A549 treated with dexamethasone at 1 μM for 4 hours (cell line): ENCODE data around the gene GAMT. TPM values are rescaled to one million over a fixed set of nuclear protein-coding genes. Genes with fewer than 3 reads are reported as not detected.

Source experiments
- total RNA-seq: library from RNA; stranded (reverse); fragments of 200-300 nt; extraction: Qiagen RNA extraction; gene quantifications from 5 replicates; pipeline ENCODE4 v1.2.3, GENCODE V29; 2022

The GAMT gene
- 25.9 to 45.1 TPM (median 41.6 TPM) in 5 replicates for total RNA-seq

GRCh38 chr19:1401138-1401888, at the start of gene GAMT:
TSS of gene GAMT (minus strand) at chr19:1401542. CDS start at chr19:1401476, 66 bp downstream.

GRCh38 chr19:1449467-1450442, 48.4 kb upstream of the GAMT start, which contains the start of gene APC2:
TSS of gene APC2 (plus strand) at chr19:1450121. CDS start at chr19:1453002, 2,881 bp downstream.

GRCh38 chr19:1438035-1438932, 36.9 kb upstream of the GAMT start, which contains the start of gene RPS15:
TSS of gene RPS15 (plus strand) at chr19:1438396. CDS start at chr19:1438426, 30 bp downstream.

GRCh38 chr19:1407528-1408299, 6.4 kb upstream of the GAMT start, which contains the start of gene DAZAP1:
TSS of gene DAZAP1 (plus strand) at chr19:1407586. CDS start at chr19:1407774, 188 bp downstream.

GRCh38 chr19:1383312-1384084, 17.8 kb downstream of the GAMT start, which contains the start of gene NDUFS7:
TSS of gene NDUFS7 (plus strand) at chr19:1383907. CDS start at chr19:1383927, 20 bp downstream.

Other genes starting within 250 kb of the GAMT start
- gene SBNO2, start 227.3 kb downstream of the GAMT start, total RNA-seq: 18.1 to 33.6 TPM (median 32.9 TPM) in 5 replicates
- gene STK11, start 195.8 kb downstream of the GAMT start, total RNA-seq: 29.4 to 42.3 TPM (median 38.7 TPM) in 5 replicates
- 1.9 to 5.3 TPM (median 4.0 TPM) in 5 replicates for gene CBARP, start 163.5 kb downstream of the GAMT start, total RNA-seq
- gene ATP5F1D, start 159.8 kb downstream of the GAMT start, total RNA-seq: 78.2 to 173 TPM (median 164 TPM) in 5 replicates
- gene MIDN, start 153.0 kb downstream of the GAMT start, total RNA-seq: 46.2 to 71.8 TPM (median 63.4 TPM) in 5 replicates
- gene CIRBP, start 132.2 kb downstream of the GAMT start, total RNA-seq: 102 to 197 TPM (median 115 TPM) in 5 replicates
- 46.5 to 92.2 TPM (median 76.5 TPM) in 5 replicates for gene FAM174C, start 126.0 kb downstream of the GAMT start, total RNA-seq
- 0.88 to 2.2 TPM (median 2.1 TPM) in 5 replicates for gene EFNA2, start 115.7 kb downstream of the GAMT start, total RNA-seq
- 65.2 to 75.4 TPM (median 72.9 TPM) in 5 replicates for gene NDUFS7, start 17.6 kb downstream of the GAMT start, total RNA-seq
- 79.5 to 119 TPM (median 110 TPM) in 5 replicates for gene DAZAP1, start 6.0 kb upstream of the GAMT start, total RNA-seq
- gene RPS15, start 36.9 kb upstream of the GAMT start, total RNA-seq: 1,548 to 1,857 TPM (median 1,670 TPM) in 5 replicates
- gene APC2, start 48.6 kb upstream of the GAMT start, total RNA-seq: 0.87 to 1.9 TPM (median 1.6 TPM) in 5 replicates
- gene C19orf25, start 77.7 kb upstream of the GAMT start, total RNA-seq: 8.7 to 17.7 TPM (median 16.1 TPM) in 5 replicates
- 0.38 to 1.2 TPM (median 0.78 TPM) in 5 replicates for gene PCSK4, start 88.8 kb upstream of the GAMT start, total RNA-seq
- gene REEP6, start 89.6 kb upstream of the GAMT start, total RNA-seq: 4.1 to 6.0 TPM (median 5.6 TPM) in 5 replicates
- 2.4 to 4.9 TPM (median 3.0 TPM) in 5 replicates for gene ADAMTSL5, start 111.5 kb upstream of the GAMT start, total RNA-seq
- gene PLK5, start 122.5 kb upstream of the GAMT start, total RNA-seq: not detected in 5 replicates
- gene MEX3D, start 166.8 kb upstream of the GAMT start, total RNA-seq: 6.6 to 13.6 TPM (median 9.9 TPM) in 5 replicates
- 28.2 to 52.9 TPM (median 48.4 TPM) in 5 replicates for gene MBD3, start 191.3 kb upstream of the GAMT start, total RNA-seq
- 110 to 133 TPM (median 114 TPM) in 5 replicates for gene UQCR11, start 203.9 kb upstream of the GAMT start, total RNA-seq